GM12878 (cell line): ENCODE measurements around the gene TMBIM6. TPM values are rescaled to one million over a fixed set of nuclear protein-coding genes. Genes with fewer than 3 reads are reported as not detected.

Source experiments
- ATAC-seq: fragments of 200-7000 bp; cut with Tn5 transposase; 3 replicates; pipeline ENCODE4 v1.9.1; 2020; ENCODE audit warnings: mild to moderate bottlenecking, moderate library complexity
- BruUV-seq: library from RNA; stranded (reverse); fragments of 400-500 nt; replicated peaks from 2 replicates; lab custom pipeline; 2021; lab: Mats Ljungman, UMichigan
- CTCF ChIA-PET: fragments of 300-600 bp; sonication (Branson Sonifier 250); formaldehyde crosslinking; extraction: SDS; loops from one replicate; lab custom pipeline; 2021; ENCODE audit warnings: inconsistent platforms; lab: Yijun Ruan, JAX
- POLR2A ChIA-PET: fragments of 350-600 bp; formaldehyde crosslinking; extraction: SDS; loops from one replicate; lab custom pipeline; 2021; ENCODE audit warnings: inconsistent platforms; lab: Charles Lee
- RAD21 ChIA-PET: fragments of 300-600 bp; sonication (Branson Sonifier 250); formaldehyde crosslinking; loops from one replicate; lab custom pipeline; 2023; ENCODE audit warnings: antibody characterized with exemption; ENCODE audit not compliant: unreplicated experiment; lab: Charles Lee
- SMC1A ChIA-PET: fragments of 300-600 bp; sonication (Branson Sonifier 250); formaldehyde crosslinking; loops from one replicate; lab custom pipeline; 2023; ENCODE audit not compliant: unreplicated experiment, uncharacterized antibody; lab: Charles Lee
- DNase-seq: peaks from one replicate; pipeline ENCODE4 v3.0.0-alpha.2; 2011; ENCODE audit warnings: low read depth, low spot score
- FAIRE-seq: peaks from 3 replicates; lab custom pipeline; 2011; peaks lifted over from hg19 to GRCh38; lab: Jason Lieb, UNC
- H2AFZ ChIP-seq: 2 replicates; pipeline ENCODE4 v1.6.0; 2011; ENCODE audit warnings: low read depth, low read length, control low read depth; ENCODE audit not compliant: control insufficient read depth
- H3K27ac ChIP-seq: 2 replicates; pipeline ENCODE4 v1.5.1; 2011; ENCODE audit warnings: control low read depth; ENCODE audit not compliant: control insufficient read depth, insufficient read depth
- H3K27me3 ChIP-seq, 2 experiments: replicated peaks in 1 of 2; 2 replicates each; pipeline versions ENCODE4 v1.6.0 to v1.6.1; 2011; ENCODE audit warnings: low read length in 1 of 2; ENCODE audit not compliant: control insufficient read depth in 2 of 2, insufficient read depth in 2 of 2
- H3K36me3 ChIP-seq, 2 experiments: 2 replicates each; pipeline ENCODE4 v1.5.1; 2011; ENCODE audit warnings: low read length in 1 of 2; ENCODE audit not compliant: control insufficient read depth in 2 of 2, insufficient read depth in 2 of 2
- H3K4me1 ChIP-seq: 2 replicates; pipeline ENCODE4 v1.6.1; 2011; ENCODE audit warnings: mild to moderate bottlenecking, low read length, moderate library complexity, mixed read lengths; ENCODE audit not compliant: control insufficient read depth, insufficient read depth
- H3K4me2 ChIP-seq: 2 replicates; pipeline ENCODE4 v1.6.0; 2011; ENCODE audit warnings: control low read depth; ENCODE audit not compliant: control insufficient read depth, insufficient read depth
- H3K4me3 ChIP-seq: fragments of 200-600 bp; sonication (generic); 2 replicates; pipeline ENCODE4 v1.5.1; 2016
- H3K79me2 ChIP-seq: 2 replicates; pipeline ENCODE4 v1.6.0; 2011; ENCODE audit warnings: low read length; ENCODE audit not compliant: control insufficient read depth, insufficient read depth
- H3K9ac ChIP-seq: 2 replicates; pipeline ENCODE4 v1.8.0; 2011; ENCODE audit warnings: low read length, control low read depth, mixed read lengths; ENCODE audit not compliant: control insufficient read depth, insufficient read depth
- H3K9me3 ChIP-seq: replicated peaks from 3 replicates; pipeline ENCODE4 v1.5.1; 2011; ENCODE audit warnings: mild to moderate bottlenecking, low read length; ENCODE audit not compliant: control insufficient read depth, insufficient read depth
- H4K20me1 ChIP-seq: 2 replicates; pipeline ENCODE4 v1.6.0; 2011; ENCODE audit not compliant: control insufficient read depth, insufficient read depth
- CREM ChIP-seq: IDR thresholded peaks from 2 replicates; pipeline ENCODE4 v1.6.1; 2014; ENCODE audit warnings: antibody characterized with exemption, low read depth
- ELK1 ChIP-seq: IDR thresholded peaks from 2 replicates; pipeline ENCODE4 v1.6.1; 2012; ENCODE audit warnings: low read depth, low read length, improper control_type of control experiment
- GABPA ChIP-seq: IDR thresholded peaks from 2 replicates; pipeline ENCODE4 v1.6.1; 2014; ENCODE audit warnings: antibody characterized with exemption, low read depth, mild to moderate bottlenecking, inconsistent platforms
- GATAD2B ChIP-seq: fragments of 450-650 bp; conservative IDR thresholded peaks from 2 replicates; pipeline ENCODE4 v1.6.1; 2017; ENCODE audit warnings: low read depth, mild to moderate bottlenecking, moderate library complexity
- IRF3 ChIP-seq: fragments of 450-650 bp; IDR thresholded peaks from 2 replicates; pipeline ENCODE4 v1.6.1; 2014; ENCODE audit warnings: mild to moderate bottlenecking
- KAT2A ChIP-seq: conservative IDR thresholded peaks from 2 replicates; pipeline ENCODE4 v1.6.1; 2011; ENCODE audit warnings: low read depth, low read length; ENCODE audit not compliant: control insufficient read depth
- MAX ChIP-seq: IDR thresholded peaks from 2 replicates; pipeline ENCODE4 v1.6.1; 2012; ENCODE audit warnings: low read depth, low read length, improper control_type of control experiment
- MTA2 ChIP-seq: fragments of 450-650 bp; IDR thresholded peaks from 2 replicates; pipeline ENCODE4 v1.6.1; 2016; ENCODE audit warnings: low read depth, mild to moderate bottlenecking, moderate library complexity
- NRF1 ChIP-seq: conservative IDR thresholded peaks from 2 replicates; pipeline ENCODE4 v1.6.1; 2011; ENCODE audit warnings: mild to moderate bottlenecking, low read depth, low read length, improper control_type of control experiment
- POLR2A ChIP-seq: IDR thresholded peaks from 2 replicates; pipeline ENCODE4 v1.6.1; 2011; ENCODE audit warnings: low read depth, mild to moderate bottlenecking, low read length
- RBBP5 ChIP-seq: fragments of 200-600 bp; sonication (generic); conservative IDR thresholded peaks from 2 replicates; pipeline ENCODE4 v1.6.1; 2016
- RCOR1 ChIP-seq: conservative IDR thresholded peaks from 2 replicates; pipeline ENCODE4 v1.6.1; 2012; ENCODE audit warnings: low read depth, low read length, improper control_type of control experiment
- SIN3A ChIP-seq: IDR thresholded peaks from 2 replicates; pipeline ENCODE4 v1.6.1; 2012; ENCODE audit warnings: low read depth, low read length, improper control_type of control experiment
- SIX5 ChIP-seq: IDR thresholded peaks from 2 replicates; pipeline ENCODE4 v1.6.1; 2011; ENCODE audit warnings: mild to moderate bottlenecking, low read depth, low read length, moderate library complexity; ENCODE audit not compliant: severe bottlenecking
- SP1 ChIP-seq: IDR thresholded peaks from one replicate; pipeline ENCODE4 v1.6.1; 2011; ENCODE audit warnings: low read depth, low read length
- SREBF1 ChIP-seq: IDR thresholded peaks from 2 replicates; pipeline ENCODE4 v1.6.1; 2012; ENCODE audit warnings: mild to moderate bottlenecking, low read length
- SUPT20H ChIP-seq: IDR thresholded peaks from 2 replicates; pipeline ENCODE4 v1.6.1; 2011; ENCODE audit warnings: low read depth, mild to moderate bottlenecking, low read length, moderate library complexity, borderline replicate concordance; ENCODE audit not compliant: control insufficient read depth
- TBL1XR1 ChIP-seq: IDR thresholded peaks from 2 replicates; pipeline ENCODE4 v1.6.1; 2012; ENCODE audit warnings: low read depth, low read length, improper control_type of control experiment
- WRNIP1 ChIP-seq: IDR thresholded peaks from 2 replicates; pipeline ENCODE4 v1.6.1; 2011; ENCODE audit warnings: low read depth, low read length, improper control_type of control experiment, borderline replicate concordance
- ZBED1 ChIP-seq: IDR thresholded peaks from 2 replicates; pipeline ENCODE4 v1.6.1; 2016; ENCODE audit warnings: borderline replicate concordance
- ZBTB33 ChIP-seq: fragments of 450-650 bp; IDR thresholded peaks from 2 replicates; pipeline ENCODE4 v1.6.1; 2017; ENCODE audit warnings: mild to moderate bottlenecking
- WGBS: methylation state at CpG from one replicate; pipeline ENCODE4 v1.1.6; 2016; ENCODE audit warnings: low lambda C conversion rate; ENCODE audit not compliant: insufficient replicate concordance, insufficient coverage; ENCODE audit errors: missing lambda C conversion rate; 5-methylcytosine and 5-hydroxymethylcytosine counted together
- in situ Hi-C: fragments of 300-500 bp; cut with MboI; formaldehyde crosslinking; loops from 9 replicates; pipeline ENCODE4 v1.14.3; 2018; ENCODE audit warnings: mixed read lengths
- intact Hi-C: fragments of 100-400 bp; cut with micrococcal nuclease; formaldehyde crosslinking; loops from one replicate; pipeline ENCODE4 v1.14.2; 2022; ENCODE audit not compliant: unreplicated experiment
- polyA plus RNA-seq, 11 experiments: library from polyadenylated mRNA; depleted of rRNA in 4 of 11; unstranded in 6 of 11; stranded (reverse) in 5 of 11; fragments of >200 nt; fragmentation: Nextera tagmentation in 4 of 11; fragmentation: Illumina TruSeq in 1 of 11; extraction: Ambion mirVana in 4 of 11; extraction: Trizol in 1 of 11; gene quantifications; 1 replicate in 1 of 11; 2 replicates in 10 of 11; pipeline versions ENCODE4 v1.2.1 to v1.2.3, GENCODE V29; 2011 to 2016; ENCODE audit warnings: inconsistent platforms in 2 of 11, missing spikeins in 2 of 11, low read depth in 1 of 11
- total RNA-seq, 4 experiments: library from RNA; depleted of rRNA in 3 of 4; stranded (reverse); fragments of >200 nt in 3 of 4; fragmentation: Illumina TruSeq in 1 of 4; extraction: Trizol in 1 of 4; gene quantifications; 2 replicates each; pipeline versions ENCODE4 v1.2.1 to v1.2.3, GENCODE V29; 2013 to 2021

TMBIM6 gene
- total and polyA plus RNA-seq, 10 of the 15 experiments (the other 5 are each of a cell fraction or from before 2014, with no cell fraction given) = 224 to 1,192 (median 379) TPM

GRCh38 chr12:49705479-49706134, 35.8 kb upstream of the TMBIM6 start:
- in situ Hi-C loops (loop anchor here (5.0 kb wide), 1 partner anchor 63 kb away; no protein-coding TSS in a partner anchor), intact Hi-C loops (loop anchor here (2.0 to 5.0 kb wide), 4 partner anchors 35 to 338 kb away; partner anchors contain the start of genes MCRS1, SPATS2 and TMBIM6)
- H3K27me3 ChIP-seq = no peaks in the 10 kb centered on the region
- peak; percentile 83 for FAIRE-seq
- peaks cover 29% of the 10 kb centered on the region for H3K4me1 ChIP-seq
- H2AFZ ChIP-seq = no peak overlapping the region
- BruUV-seq = TSS peak; percentile 89
- ChIA-PET CTCF (interaction anchor here (0.6 to 17.7 kb wide), 16 partner anchors 8 to 134 kb away, joined by 3 to 486 read pairs (median 5); partner anchors contain the start of genes PRPF40B and TMBIM6), RAD21 (interaction anchor here (0.8 to 9.7 kb wide), 18 partner anchors 8 to 347 kb away, joined by 3 to 167 read pairs (median 17); partner anchors contain the start of genes PRPF40B, SPATS2 and TMBIM6), POLR2A (interaction anchor here (0.9 to 7.2 kb wide), 17 partner anchors 10 to 339 kb away, joined by 3 to 166 read pairs (median 15); partner anchors contain the start of genes PRPF40B, SPATS2 and TMBIM6), SMC1A (interaction anchor here (0.6 to 13.8 kb wide), 19 partner anchors 11 to 526 kb away, joined by 3 to 191 read pairs (median 7); partner anchors contain the start of genes PRPF40B and TMBIM6)
- H3K4me2 ChIP-seq = peak overlapping the region; percentile 93
- H3K9ac ChIP-seq = peak overlapping the region; percentile 88
- no peaks in the 10 kb centered on the region for H4K20me1 ChIP-seq
- WGBS = 1% methylated on average over 10 of the region's 10 CpGs
- H3K9me3 ChIP-seq = no peaks in the 10 kb centered on the region
- H3K27ac ChIP-seq = peak overlapping the region; percentile 82
- peak; percentile 50 for ATAC-seq
- peak overlapping the region; percentile 96 for H3K4me3 ChIP-seq
- H3K36me3 ChIP-seq = no peaks in the 10 kb centered on the region
- no peak for DNase-seq
- peaks cover 65% of the 10 kb centered on the region for H3K79me2 ChIP-seq
- TF ChIP-seq RCOR1 = no peak
- TF ChIP-seq SUPT20H = no peak
- TF ChIP-seq SP1 = peak; percentile 9
- no peak for TF ChIP-seq MAX
- 0 out of 2 replicates have a peak, but pooled peaks have one; percentile 17 for TF ChIP-seq SIN3A
- no peak for TF ChIP-seq ELK1
- TF ChIP-seq CREM = no peak
- no peak for TF ChIP-seq ZBTB33
- 0 out of 2 replicates have a peak, but pooled peaks have one; percentile 30 for TF ChIP-seq TBL1XR1
- TF ChIP-seq SREBF1 = no peak
- TF ChIP-seq GABPA = no peak
- TF ChIP-seq WRNIP1 = no peak
- TF ChIP-seq RBBP5 = no peak
- peak; percentile 80 for TF ChIP-seq POLR2A
- TF ChIP-seq MTA2 = no peak; the same call in 1 of the 2 replicates
- no peak for TF ChIP-seq KAT2A
- TF ChIP-seq IRF3 = no peak
- no peak; the same call in 1 of the 2 replicates for TF ChIP-seq ZBED1
- no peak for TF ChIP-seq NRF1
- no peak for TF ChIP-seq SIX5
- 0 out of 2 replicates have a peak, but pooled peaks have one; percentile 28 for TF ChIP-seq GATAD2B
